SH-SY5Y (cell line): ENCODE data around the gene TGM6.

ENCODE experiments used
- GATA2 ChIP-seq: IDR thresholded peaks from 2 replicates; pipeline ENCODE4 v1.6.1; 2011; ENCODE audit warnings: mild to moderate bottlenecking, low read depth, low read length
- GATA3 ChIP-seq: IDR thresholded peaks from 2 replicates; pipeline ENCODE4 v1.6.1; 2011; ENCODE audit warnings: low read depth, mild to moderate bottlenecking, low read length, moderate library complexity

The TGM6 gene

GRCh38 chr20:2400290-2400689 lies 19.6 kb downstream of the TGM6 start:
- no peak for TF ChIP-seq GATA3
- no peak for TF ChIP-seq GATA2

- TF ChIP-seq GATA3 (no peak), GATA2 (no peak)
Observed at GRCh38 chr20:2401527-2401926, 20.8 kb downstream of the TGM6 start.

GRCh38 chr20:2402271-2402980 lies 21.7 kb downstream of the TGM6 start:
- TF ChIP-seq GATA3 (no peak), GATA2 (no peak)

GRCh38 chr20:2403291-2404052 lies 22.8 kb downstream of the TGM6 start:
- TF ChIP-seq GATA3 (no peak), GATA2 (no peak)

- TF ChIP-seq GATA2 (no peak), GATA3 (no peak)
Observed at GRCh38 chr20:2405693-2406065, 25.0 kb downstream of the TGM6 start.

GRCh38 chr20:2408111-2408510 lies 27.4 kb downstream of the TGM6 start:
- TF ChIP-seq GATA2: no peak

- TF ChIP-seq GATA3: no peak
- TF ChIP-seq GATA2: no peak
Observed at GRCh38 chr20:2416541-2417212, 36.0 kb downstream of the TGM6 start.

GRCh38 chr20:2417213-2417541 lies 36.5 kb downstream of the TGM6 start:
- TF ChIP-seq GATA3: no peak
- no peak for TF ChIP-seq GATA2

- TF ChIP-seq GATA2 (no peak), GATA3 (no peak)
Observed at GRCh38 chr20:2418388-2418787, 37.7 kb downstream of the TGM6 start.

GRCh38 chr20:2420510-2420909 lies 39.8 kb downstream of the TGM6 start:
- TF ChIP-seq GATA2: no peak
- TF ChIP-seq GATA3: no peak

GRCh38 chr20:2421247-2421646 lies 40.5 kb downstream of the TGM6 start:
- no peak for TF ChIP-seq GATA2
- TF ChIP-seq GATA3: no peak

GRCh38 chr20:2429051-2429450 lies 48.4 kb downstream of the TGM6 start:
- no peak for TF ChIP-seq GATA2
- TF ChIP-seq GATA3: no peak

- TF ChIP-seq GATA3: no peak
- no peak for TF ChIP-seq GATA2
Observed at GRCh38 chr20:2430538-2430937, 49.8 kb downstream of the TGM6 start.

- TF ChIP-seq GATA2: no peak
- TF ChIP-seq GATA3: no peak
Observed at GRCh38 chr20:2431185-2431584, 50.5 kb downstream of the TGM6 start.

GRCh38 chr20:2446845-2447244 lies 66.1 kb downstream of the TGM6 start:
- no peak for TF ChIP-seq GATA2
- no peak for TF ChIP-seq GATA3
